ENCODE measurements around the gene FKBP4. TPM values are rescaled to one million over a fixed set of nuclear protein-coding genes. Genes with fewer than 3 reads are reported as not detected.
A peak's percentile ranks its signal among the peaks of the same experiment; 100 is the strongest.

Gene FKBP4
- total and polyA plus RNA-seq, 9 of the 15 experiments (the other 6 are each of a cell fraction or from before 2014, with no cell fraction given) = 16.3 to 154 (median 90.1) TPM

GRCh38 chr12:2834581-2835491 is 40.1 kb downstream of the FKBP4 start, which contains the start of gene NRIP2:
TSS of gene NRIP2 (minus strand) at chr12:2835035. CDS start at chr12:2834983, 52 bp downstream.
- Histone ChIP-seq H3K4me3 (no peak within 1 kb of the TSS), H3K27me3 (ENCODE audit: control insufficient read depth in 2 of 2, insufficient read depth in 2 of 2, low read length in 2 of 2) (no peaks in the 10 kb centered on the region), H3K4me2 (ENCODE audit: insufficient read depth, low read length) (no peak within 1 kb of the TSS), H3K9ac (ENCODE audit: insufficient read depth in 1 of 2, low read depth in 2 of 2, low read length in 2 of 2) (peak within 1 kb of the TSS in 1 of 2 experiments; percentile 35; a peak in 1 of 4 replicates), H4K20me1 (replicated peaks; ENCODE audit: control insufficient read depth, insufficient read depth, low read length) (no peaks in the 10 kb centered on the region), H3K36me3 (ENCODE audit: control insufficient read depth, insufficient read depth, low read length) (no peaks in the 10 kb centered on the region), H3K27ac (ENCODE audit: extremely low read depth, low read depth, low read length) (no peak within 1 kb of the TSS), H3K9me1 (ENCODE audit: control insufficient read depth, insufficient read depth, low read length) (no peaks in the 10 kb centered on the region), H3K4me1 (replicated peaks in 1 of 2; ENCODE audit: control insufficient read depth in 2 of 2, insufficient read depth in 2 of 2, low read length in 2 of 2) (peaks cover 0 to 8% of the 10 kb centered on the region in 2 experiments; a peak in 3 of 5 replicates), H3K79me2 (ENCODE audit: control insufficient read depth, insufficient read depth, low read length) (no peaks in the 10 kb centered on the region), H3K9me3 (replicated peaks; ENCODE audit: control insufficient read depth, insufficient read depth, low read depth, low read length) (no peaks in the 10 kb centered on the region), H2AFZ (ENCODE audit: low read depth, low read length) (no peak within 1 kb of the TSS)
- no TSS peak for BruUV-seq (replicated peaks)
- CTCF ChIA-PET (ENCODE audit: low intra/inter-chr PET ratio) = no interaction called here
- POLR2A ChIA-PET = interaction anchor here (0.7 kb wide), 1 partner anchor 11 kb away, joined by 3 read pairs; no protein-coding TSS in a partner anchor
- in situ Hi-C loops (cut with MboI) = no loop called here
- 63% methylated on average over 12 of the region's 32 CpGs for WGBS (ENCODE audit: insufficient coverage, low coverage, missing lambda C conversion rate)
- intact Hi-C loops (cut with micrococcal nuclease) = no loop called here
- TF ChIP-seq HINFP (tag; conservative IDR thresholded peaks at IDR 0.05; ENCODE audit: low read depth) (no peak), POLR2G (IDR thresholded peaks at IDR 0.05; ENCODE audit: low read depth, low read length) (peak; percentile 50; the same call in 1 of the 2 replicates), NCOR1 (IDR thresholded peaks at IDR 0.05) (no peak), UBTF (IDR thresholded peaks at IDR 0.05; ENCODE audit: borderline replicate concordance in 1 of 2, low read depth in 2 of 2, low read length in 2 of 2) (no peak), EP400 (IDR thresholded peaks at IDR 0.05) (no peak), TSC22D4 (tag; IDR thresholded peaks at IDR 0.05) (no peak), TAF9B (IDR thresholded peaks at IDR 0.05; ENCODE audit: partially characterized antibody) (no peak)
- FAIRE-seq (no peak), ATAC-seq (no peak), DNase-seq (ENCODE audit: extremely low read depth in 1 of 4, low spot score in 3 of 4) (no peak)
